HL-60 (cell line): ENCODE results near the gene HMX3.

ENCODE experiments used
- DNase-seq, 2 experiments: peaks; one replicate each; pipeline ENCODE4 v3.0.0-alpha.2; 2010 to 2020; ENCODE audit warnings: low read depth in 1 of 2, low spot score in 1 of 2
- H3K27ac ChIP-seq: fragments of 250-450 bp; sonication (Bioruptor Pico); replicated peaks from 2 replicates; pipeline ENCODE4 v1.5.1; 2020; ENCODE audit warnings: mild to moderate bottlenecking, moderate library complexity
- H3K27me3 ChIP-seq: fragments of 250-450 bp; sonication (Bioruptor Pico); 2 replicates; pipeline ENCODE4 v1.5.1; 2021; ENCODE audit warnings: mild to moderate bottlenecking, moderate library complexity; ENCODE audit not compliant: insufficient read depth, poor library complexity, severe bottlenecking
- H3K4me3 ChIP-seq: replicated peaks from 2 replicates; pipeline ENCODE4 v1.5.1; 2011; ENCODE audit warnings: mild to moderate bottlenecking, control low read depth, low read length; ENCODE audit not compliant: insufficient read depth
- CTCF ChIP-seq: IDR thresholded peaks from one replicate; pipeline ENCODE4 v1.5.1; 2011; ENCODE audit warnings: low read length, control low read depth, inconsistent platforms; ENCODE audit not compliant: insufficient read depth
- GABPA ChIP-seq: IDR thresholded peaks from 2 replicates; pipeline ENCODE4 v1.6.1; 2012; ENCODE audit warnings: low read depth
- POLR2AphosphoS5 ChIP-seq: IDR thresholded peaks from 2 replicates; pipeline ENCODE4 v1.6.1; 2012; ENCODE audit warnings: low read depth
- REST ChIP-seq: IDR thresholded peaks from 2 replicates; pipeline ENCODE4 v1.6.1; 2012; ENCODE audit warnings: low read depth; ENCODE audit not compliant: insufficient replicate concordance
- SPI1 ChIP-seq: IDR thresholded peaks from 2 replicates; pipeline ENCODE4 v1.6.1; 2012; ENCODE audit warnings: low read depth, mild to moderate bottlenecking, borderline replicate concordance

Gene HMX3

GRCh38 chr10:123126246-123126645 is 9.5 kb upstream of the HMX3 start:
- TF ChIP-seq GABPA (no peak), CTCF (no peak), REST (no peak), SPI1 (no peak), POLR2AphosphoS5 (no peak)
- Histone ChIP-seq H3K27me3 (peaks cover 18% of the 10 kb centered on the region), H3K27ac (no peak overlapping the region), H3K4me3 (no peak overlapping the region)
- DNase-seq: no peak

- H3K27me3 ChIP-seq: peaks cover 46% of the 10 kb centered on the region
- TF ChIP-seq POLR2AphosphoS5 (no peak), REST (no peak), SPI1 (no peak), CTCF (no peak), GABPA (no peak)
- no peak overlapping the region for H3K4me3 ChIP-seq
- no peak overlapping the region for H3K27ac ChIP-seq
- no peak for DNase-seq
These were observed 6.0 kb upstream of the HMX3 start for GRCh38 chr10:123129618-123130271.

- TF ChIP-seq GABPA (no peak), POLR2AphosphoS5 (no peak), REST (no peak), SPI1 (no peak), CTCF (peak; percentile 91)
- Histone ChIP-seq H3K27ac (no peak overlapping the region), H3K27me3 (peaks cover 74% of the 10 kb centered on the region), H3K4me3 (peak overlapping the region; percentile 15; the same call in 1 of the 2 replicates)
- peak; percentile 68 to 85 for DNase-seq
These were observed 2.9 kb upstream of the HMX3 start for GRCh38 chr10:123132576-123133477.
